ENCODE data around the gene TIAM1.

DNA sequence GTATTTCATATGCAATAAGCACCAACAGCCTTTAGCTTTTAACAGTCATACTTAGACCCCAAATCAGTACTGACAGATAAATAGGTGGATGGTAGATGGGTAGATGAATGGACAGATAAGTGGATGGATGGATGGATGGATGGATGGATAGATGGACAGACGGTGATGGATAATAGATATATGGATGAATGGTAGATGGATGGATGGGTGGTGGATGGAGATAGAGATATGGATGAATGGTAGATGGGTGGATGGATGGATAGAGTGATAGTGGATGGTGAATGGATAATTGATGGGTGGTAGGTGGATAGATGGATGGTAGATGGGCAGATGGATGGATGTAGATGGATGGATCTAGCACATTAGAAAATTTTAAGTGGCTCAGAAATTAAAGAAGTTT lies 62.5 kb downstream of the TIAM1 start:
- TF ChIP-seq, protein P1, sequence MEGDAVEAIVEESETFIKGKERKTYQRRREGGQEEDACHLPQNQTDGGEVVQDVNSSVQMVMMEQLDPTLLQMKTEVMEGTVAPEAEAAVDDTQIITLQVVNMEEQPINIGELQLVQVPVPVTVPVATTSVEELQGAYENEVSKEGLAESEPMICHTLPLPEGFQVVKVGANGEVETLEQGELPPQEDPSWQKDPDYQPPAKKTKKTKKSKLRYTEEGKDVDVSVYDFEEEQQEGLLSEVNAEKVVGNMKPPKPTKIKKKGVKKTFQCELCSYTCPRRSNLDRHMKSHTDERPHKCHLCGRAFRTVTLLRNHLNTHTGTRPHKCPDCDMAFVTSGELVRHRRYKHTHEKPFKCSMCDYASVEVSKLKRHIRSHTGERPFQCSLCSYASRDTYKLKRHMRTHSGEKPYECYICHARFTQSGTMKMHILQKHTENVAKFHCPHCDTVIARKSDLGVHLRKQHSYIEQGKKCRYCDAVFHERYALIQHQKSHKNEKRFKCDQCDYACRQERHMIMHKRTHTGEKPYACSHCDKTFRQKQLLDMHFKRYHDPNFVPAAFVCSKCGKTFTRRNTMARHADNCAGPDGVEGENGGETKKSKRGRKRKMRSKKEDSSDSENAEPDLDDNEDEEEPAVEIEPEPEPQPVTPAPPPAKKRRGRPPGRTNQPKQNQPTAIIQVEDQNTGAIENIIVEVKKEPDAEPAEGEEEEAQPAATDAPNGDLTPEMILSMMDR (IDR thresholded peaks at IDR 0.05), result no peak
- no peak for TF ChIP-seq POLR2AphosphoS5 (IDR thresholded peaks at IDR 0.05; ENCODE audit: insufficient read depth in 1 of 2, low read depth in 1 of 2)
- no peak for TF ChIP-seq POLR2A (IDR thresholded peaks at IDR 0.05)

Measured in vagina (tissue), 2 donors.